Left cardiac atrium (tissue), 4 donors: ENCODE results near the gene SLC39A11. TPM values are rescaled to one million over a fixed set of nuclear protein-coding genes. Genes with fewer than 3 reads are reported as not detected.
A peak's percentile ranks its signal among the peaks of the same experiment; 100 is the strongest.
"Not testable (repeated sequence)": the region's sequence is repeated elsewhere in the genome, so short reads cannot be mapped to it uniquely, and the experiment has no call there.

Experiments
- ATAC-seq, 2 donors: fragments of 200-7000 bp; cut with Tn5 transposase; one replicate each; pipeline ENCODE4 v1.9.1; 2020; ENCODE audit warnings: mild to moderate bottlenecking in 2 of 2, moderate library complexity in 2 of 2
- DNase-seq: peaks from one replicate; pipeline ENCODE4 v3.0.0-alpha.2; 2020
- intact Hi-C, 2 donors: fragments of 100-400 bp; cut with DNase I; formaldehyde crosslinking; loops; one replicate each; pipeline versions ENCODE4 v1.14.1 to v1.15.1; 2022 to 2023
- total RNA-seq, 2 donors: library from RNA; stranded (reverse); fragmentation: NEBNext Ultra II Directional; extraction: Animal tissue kit (Norgen Biotek cat#: 25700); gene quantifications; one replicate each; pipeline ENCODE4 v1.2.1, GENCODE V29; 2021
- donor health status: DM: no; HTN: yes; CAD: no.
- donor health status: DM: no; HTN: yes; CAD: no; lungs with severe emphysema.
- donor health status: DM: yes; HTN: yes; CAD: no.
- donor health status: Dilated cardiomyopathy.

SLC39A11 gene
- total RNA-seq, 2 donors from 2014 or later, result 11.3 to 11.7 TPM

DNA sequence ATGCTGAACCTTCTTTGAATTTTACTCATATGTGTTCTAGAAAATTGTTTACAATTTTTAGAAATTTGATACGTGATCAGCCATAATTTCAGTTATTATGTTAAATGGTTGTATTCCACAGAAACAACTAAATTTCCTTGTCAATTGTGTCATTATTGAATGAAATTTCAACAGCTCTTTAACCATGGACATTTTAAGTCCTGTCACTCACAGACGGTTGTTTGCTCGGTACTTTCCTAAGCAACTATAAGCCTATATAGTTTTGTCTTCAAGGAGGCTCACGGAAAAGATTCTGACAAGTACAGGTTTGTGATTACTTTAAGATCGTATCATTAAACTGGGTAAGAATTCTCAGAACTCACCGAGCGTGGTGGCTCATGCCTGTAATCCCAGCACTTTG, 31.8 kb downstream of the SLC39A11 start:
- no peak for DNase-seq
- intact Hi-C loops, result no loop called here
- ATAC-seq, result no peak

DNA sequence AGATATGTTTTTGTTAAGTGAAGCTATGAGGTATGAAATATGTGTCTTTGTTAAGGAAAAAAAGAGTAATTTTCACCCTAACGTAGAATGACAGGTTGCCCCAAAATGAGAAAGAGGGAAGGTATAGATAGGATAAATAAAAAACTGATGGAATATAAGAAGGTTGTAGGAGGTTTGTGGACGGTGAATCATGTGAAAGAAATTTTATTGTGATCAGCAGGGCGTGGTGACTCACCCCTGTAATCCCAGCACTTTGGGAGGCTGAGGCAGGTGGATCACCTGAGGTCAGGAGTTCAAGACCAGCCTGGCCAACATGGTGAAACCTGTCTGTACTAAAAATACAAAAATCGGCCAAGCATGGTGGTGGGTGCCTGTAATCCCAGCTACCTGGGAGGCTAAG, 32.8 kb downstream of the SLC39A11 start:
- intact Hi-C loops, ATAC-seq, DNase-seq: not testable (repeated sequence)

DNA sequence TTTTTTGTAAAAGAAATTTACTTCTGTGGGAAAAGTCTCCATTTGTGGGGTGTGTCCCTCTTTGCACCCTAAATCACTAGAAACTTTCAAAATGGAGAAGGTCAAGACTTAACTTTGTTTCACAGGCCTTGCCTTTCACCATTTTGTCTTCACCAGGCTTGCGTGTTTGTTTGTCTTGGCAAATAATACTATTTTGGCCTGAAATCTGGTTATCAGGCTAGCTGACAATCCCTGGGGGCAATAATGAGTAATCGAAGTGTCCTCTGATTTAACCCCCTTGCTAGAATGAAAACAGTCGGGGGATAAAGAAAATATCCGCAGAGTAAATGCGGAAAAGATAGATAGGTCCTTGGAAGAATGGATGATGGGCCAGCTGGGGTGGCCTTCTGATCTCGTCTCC, 34.5 kb downstream of the SLC39A11 start:
- intact Hi-C loops, result no loop called here
- ATAC-seq (peak; percentile 53 to 61), DNase-seq (no peak)

DNA sequence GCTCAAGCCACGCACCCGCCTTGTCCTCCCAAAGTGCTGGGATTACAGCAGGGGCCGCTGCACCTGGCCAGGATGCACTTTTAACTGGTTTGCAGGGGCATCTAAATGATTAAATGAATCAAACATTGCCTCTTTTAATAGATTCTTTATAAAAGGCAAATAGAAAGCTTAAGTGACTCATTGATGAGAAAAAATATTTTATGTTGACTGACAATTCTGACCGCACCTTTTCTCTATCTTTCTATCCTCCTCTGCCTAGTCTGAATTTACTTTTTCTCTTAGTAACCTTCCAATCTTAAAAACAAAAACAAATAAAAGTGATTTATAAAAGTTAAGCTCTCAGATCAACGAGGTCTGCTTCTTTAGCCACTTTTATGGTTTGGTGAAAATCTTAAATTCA, 35.3 kb downstream of the SLC39A11 start:
- intact Hi-C loops, result no loop called here
- DNase-seq, result no peak
- ATAC-seq, result no peak

DNA sequence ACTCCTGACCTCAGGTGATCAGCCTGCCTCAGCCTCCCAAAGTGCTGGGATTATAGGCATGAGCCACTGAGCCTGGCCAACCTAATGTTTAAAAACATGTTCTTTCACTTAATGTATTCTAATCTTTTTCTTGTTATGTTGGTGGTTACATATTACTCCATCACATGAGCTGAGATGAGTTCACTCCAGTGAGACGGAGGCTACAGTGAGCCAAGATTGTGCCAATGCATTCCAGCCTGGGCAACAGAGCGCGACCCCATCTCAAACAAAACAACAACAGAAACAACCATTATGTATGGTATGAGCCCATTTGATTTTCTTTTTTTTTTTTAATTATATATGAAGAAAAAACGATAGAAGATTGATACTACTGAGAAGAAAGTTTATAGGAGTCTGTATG, 39.6 kb downstream of the SLC39A11 start:
- ATAC-seq, result no peak
- intact Hi-C loops, result no loop called here

DNA sequence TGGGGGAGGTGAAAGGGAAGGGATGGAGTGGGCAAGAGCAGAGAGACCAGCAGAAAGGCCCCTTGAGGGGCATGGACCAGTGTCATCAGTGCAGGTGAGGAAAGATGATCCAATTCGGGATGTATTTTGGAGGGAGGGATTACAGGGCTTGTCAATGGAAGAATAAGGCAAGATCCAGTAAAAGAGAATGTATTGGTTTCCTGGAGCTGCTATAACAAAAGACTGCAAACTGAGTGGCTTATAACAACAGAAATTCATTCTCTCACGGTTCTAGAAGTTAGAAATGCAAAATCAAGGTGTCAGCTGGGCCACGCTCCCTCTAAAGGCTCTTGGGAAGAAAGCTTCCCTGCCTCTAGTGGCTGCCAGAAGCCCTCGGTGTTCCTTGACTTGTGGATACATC, 41.7 kb downstream of the SLC39A11 start:
- no peak for ATAC-seq
- intact Hi-C loops, result no loop called here
- no peak for DNase-seq

More for the DNA sequence above, 39.6 kb downstream of the SLC39A11 start:
- no peak for DNase-seq

DNA sequence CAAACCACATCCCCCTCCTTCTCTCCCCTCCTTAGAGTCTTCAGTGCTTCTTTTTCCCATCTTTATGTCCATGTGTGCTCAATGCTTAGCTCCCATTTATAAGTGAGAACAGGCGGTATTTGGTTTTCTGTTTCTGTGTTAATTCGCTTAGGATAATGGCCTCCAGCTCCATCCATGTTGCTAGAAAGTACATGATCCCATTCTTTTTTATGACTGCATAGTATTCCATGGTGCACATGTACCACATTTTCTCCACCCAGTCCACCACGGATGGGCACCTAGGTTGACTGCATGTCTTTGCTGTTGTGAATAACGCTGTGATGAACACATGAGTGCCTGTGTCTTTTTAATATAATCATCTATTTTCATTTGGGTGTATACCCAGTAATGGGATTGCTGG, 44.3 kb downstream of the SLC39A11 start:
- no peak for DNase-seq
- ATAC-seq, result no peak
- intact Hi-C loops, result no loop called here

DNA sequence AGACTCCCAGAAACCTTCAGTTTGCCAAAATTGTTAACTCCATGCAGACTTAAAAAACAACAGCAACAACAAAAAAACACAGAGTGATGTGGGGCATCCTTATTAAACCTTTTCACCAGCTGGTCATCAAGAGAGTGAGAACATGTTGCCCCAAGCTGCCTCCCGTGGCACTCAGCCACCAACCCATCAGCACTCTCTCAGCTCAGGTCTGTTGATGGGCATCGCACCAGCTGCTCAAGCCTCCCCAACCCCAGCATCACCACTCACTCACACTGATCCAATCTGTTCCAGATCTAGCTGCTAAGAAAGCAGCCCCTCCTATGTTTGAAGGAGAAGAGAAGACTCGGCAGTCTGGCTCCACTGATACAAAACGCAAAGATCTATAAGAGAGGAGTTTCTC, 46.8 kb downstream of the SLC39A11 start:
- intact Hi-C loops, result no loop called here
- DNase-seq, result no peak

DNA sequence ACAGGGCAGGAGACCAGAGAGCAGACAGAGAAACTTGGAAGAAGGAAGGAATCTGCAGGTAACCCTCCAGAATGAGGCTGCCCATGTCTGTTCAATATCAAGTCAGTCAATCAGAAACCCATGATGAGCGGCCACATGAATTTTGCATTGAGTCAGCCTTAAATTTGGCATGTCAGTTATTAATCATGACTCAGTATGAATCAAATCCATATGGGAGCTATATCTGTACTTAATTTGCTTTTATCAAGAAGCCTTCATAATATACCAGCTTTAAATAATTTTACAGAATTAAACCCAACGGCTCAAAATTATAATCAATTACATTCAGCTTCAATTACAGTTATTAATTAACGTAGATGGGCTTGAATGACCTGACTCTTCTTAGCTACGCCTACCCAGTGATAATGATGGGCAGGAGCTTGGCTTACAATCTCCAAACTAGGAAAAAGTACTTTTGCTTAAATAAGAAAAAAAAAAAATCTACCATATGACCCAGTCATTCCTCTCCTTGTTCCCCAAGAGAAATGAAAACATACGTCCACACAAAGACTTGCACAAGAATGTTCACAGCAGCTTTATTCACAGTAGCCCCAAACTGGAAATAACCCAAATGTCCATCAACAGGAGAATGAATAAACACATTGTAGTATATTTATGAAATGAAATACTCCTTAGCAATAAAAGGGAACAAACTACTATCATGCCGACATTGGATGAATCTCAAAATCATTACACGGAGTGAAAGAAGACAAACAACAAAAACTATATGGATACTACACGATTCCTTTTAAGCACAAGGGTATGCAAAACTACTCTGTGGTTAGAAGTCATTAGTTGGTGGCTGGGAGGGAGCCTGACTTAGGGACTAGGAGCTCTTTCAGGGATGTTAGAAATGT, 48.6 kb downstream of the SLC39A11 start:
- ATAC-seq (peak in 1 of 2 donors; percentile 46), DNase-seq (no peak)
- intact Hi-C loops, result no loop called here

More for the DNA sequence above, 46.8 kb downstream of the SLC39A11 start:
- no peak for ATAC-seq

DNA sequence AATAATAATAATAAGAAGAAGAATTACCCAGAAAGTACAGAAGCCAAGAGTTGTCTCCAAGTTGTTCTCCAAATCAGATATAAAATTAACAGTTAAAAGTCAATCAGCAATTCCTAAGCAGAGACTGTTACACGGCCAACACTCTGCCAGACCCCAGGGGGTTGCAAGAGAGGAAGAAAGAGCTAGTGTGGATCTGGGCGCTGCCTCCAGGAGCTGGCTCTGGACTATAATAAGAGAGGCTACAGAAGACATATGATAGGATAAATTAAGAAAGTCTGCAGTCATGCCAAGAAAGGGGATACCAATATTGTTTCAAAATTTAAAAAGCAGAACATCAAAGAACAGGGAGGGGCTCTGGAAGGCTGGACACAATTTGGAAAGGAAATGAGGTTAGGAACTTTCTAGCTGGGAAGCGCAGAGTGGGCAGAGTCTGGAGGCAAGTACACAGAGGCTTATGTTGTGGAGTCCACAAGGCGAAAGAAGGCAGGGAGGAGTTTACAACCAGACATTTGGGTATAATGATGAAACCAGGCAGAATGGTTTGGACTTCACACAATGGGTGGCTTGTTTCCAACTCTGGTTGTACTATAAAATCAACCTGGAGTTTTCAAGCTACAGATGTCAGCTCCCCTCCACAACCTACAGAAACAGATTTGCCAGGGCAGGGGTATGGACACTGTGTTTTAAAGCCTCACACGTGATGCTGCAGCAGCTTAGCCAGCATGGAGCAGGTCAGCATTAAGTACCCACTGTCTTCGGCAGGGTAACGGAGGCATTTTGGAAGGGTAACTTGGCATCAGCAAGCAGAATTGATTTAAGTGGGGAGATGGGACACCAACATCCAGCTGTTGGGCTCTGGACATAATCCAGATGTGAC, 49.4 kb downstream of the SLC39A11 start:
- intact Hi-C loops, result no loop called here

DNA sequence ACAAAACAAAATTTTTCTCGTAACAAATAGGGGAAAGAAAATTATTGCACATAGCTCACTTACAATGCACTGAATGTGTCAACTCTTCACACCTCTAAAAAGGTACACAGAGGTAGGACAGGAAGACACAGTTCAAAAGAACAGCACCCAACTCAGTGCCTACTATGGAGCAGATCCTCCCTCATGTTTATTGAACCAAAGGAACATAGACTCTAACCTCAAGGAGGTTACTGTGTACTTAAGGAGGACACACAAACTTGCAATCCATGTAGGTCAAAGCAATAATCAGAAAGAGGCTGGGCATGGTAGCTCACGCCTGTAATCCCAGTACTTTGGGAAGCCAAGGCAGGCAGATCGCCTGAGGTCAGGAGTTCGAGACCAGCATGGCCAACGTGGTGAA, 50.3 kb downstream of the SLC39A11 start:
- ATAC-seq (no peak), DNase-seq (no peak)
- intact Hi-C loops, result no loop called here

More for the DNA sequence above, 49.4 kb downstream of the SLC39A11 start:
- peak; percentile 27 to 92 for ATAC-seq
- DNase-seq, result peak; percentile 36

DNA sequence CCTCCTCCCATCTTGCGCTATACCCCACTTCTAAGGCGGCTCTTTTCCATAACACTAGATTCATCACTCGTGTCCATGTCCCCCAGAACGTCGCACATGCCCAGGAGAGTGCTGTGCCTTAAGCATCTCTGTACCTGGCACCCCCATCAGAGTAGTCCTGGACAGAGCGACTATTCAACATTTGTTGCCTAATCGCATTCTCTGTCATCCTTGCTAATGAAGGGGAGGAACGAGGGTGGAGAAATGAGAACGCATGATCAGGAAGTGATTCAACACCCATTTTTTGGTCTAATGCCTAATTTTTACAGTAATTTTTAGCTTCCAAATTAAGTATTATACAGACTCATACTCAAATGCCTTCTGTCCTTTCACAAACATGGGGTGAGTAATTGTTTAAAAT, 53.2 kb downstream of the SLC39A11 start:
- intact Hi-C loops, result no loop called here
- ATAC-seq, result no peak
- no peak for DNase-seq

DNA sequence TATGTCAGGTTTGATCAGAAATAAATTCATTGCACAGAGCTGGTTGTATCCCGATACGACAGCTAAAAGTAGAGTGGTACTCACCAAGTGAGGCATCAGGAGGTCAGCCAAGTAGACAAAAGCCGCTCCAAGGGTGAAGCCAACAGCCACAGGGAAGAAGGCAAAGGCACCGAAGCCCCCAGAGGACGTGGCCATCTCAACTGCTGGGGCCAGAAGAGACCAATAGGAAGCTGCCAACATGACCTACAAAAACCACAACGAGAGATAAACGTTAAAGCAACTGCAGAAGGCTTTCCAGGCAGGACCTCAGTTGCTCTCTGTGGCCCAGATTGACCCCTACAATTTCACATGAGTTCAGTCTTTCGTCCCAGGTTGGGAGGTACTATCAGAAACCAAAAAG, 61.0 kb downstream of the SLC39A11 start:
- intact Hi-C loops, result no loop called here
- DNase-seq (no peak), ATAC-seq (no peak)

DNA sequence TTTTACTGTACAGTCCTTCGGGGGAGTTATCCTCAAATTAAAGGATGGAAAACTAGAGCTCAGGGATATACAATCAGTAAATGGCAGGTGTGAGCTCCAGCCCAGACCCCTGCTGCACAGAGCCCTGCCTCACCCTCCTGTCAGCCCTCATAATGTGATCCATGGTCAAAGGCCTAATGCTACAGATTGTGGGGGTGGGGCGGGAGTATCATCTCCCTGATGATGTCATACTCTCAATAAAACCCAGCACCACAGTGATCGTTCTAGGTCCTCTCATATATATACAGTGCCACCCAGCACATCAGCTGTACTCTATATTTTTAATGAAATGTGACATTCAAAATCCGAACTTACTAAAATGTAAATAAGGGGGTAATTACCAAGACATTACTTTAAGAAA, 61.5 kb downstream of the SLC39A11 start:
- intact Hi-C loops, result no loop called here
- ATAC-seq (no peak), DNase-seq (no peak)

DNA sequence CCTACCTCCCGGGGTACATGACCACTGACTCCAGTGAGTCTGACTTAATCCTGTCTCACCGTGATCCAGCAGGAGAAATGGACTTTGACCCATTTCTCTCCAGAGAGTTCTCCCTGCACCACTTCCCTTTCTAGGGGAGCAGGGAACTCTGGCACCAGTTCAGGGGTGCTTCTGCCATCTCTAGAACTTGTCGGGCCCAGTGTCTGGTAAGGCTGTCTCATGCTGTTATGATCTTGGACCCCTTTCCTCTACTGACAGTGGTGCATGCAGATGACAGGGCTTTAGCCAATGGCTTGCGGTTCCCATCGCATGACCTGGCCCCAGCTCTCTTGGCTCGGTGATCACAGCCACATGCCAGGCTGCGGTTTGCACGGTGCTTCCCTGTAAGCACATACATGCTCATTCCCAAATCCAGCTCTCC, 62.0 kb downstream of the SLC39A11 start:
- DNase-seq, result no peak
- ATAC-seq, result peak; percentile 31 to 53
- intact Hi-C loops, result no loop called here

DNA sequence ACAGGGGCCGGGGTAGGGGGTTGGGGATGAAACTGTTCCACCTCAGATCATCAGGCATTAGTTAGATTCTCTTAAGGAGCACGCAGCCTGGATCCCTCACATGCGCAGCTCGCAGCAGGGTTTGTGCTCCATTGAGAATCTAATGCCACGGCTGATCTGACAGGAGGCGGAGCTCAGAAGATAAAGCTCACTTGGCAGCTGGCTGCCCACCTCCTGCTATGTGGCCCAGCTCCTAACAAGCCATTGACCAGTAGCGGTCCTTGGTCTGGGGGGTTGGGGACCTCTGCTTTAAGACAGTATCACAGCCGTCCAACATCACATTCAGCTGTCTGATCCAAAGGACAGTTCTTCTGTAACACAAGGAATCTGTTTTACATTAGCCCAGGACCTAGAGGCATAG, 62.5 kb downstream of the SLC39A11 start:
- intact Hi-C loops, result no loop called here
- ATAC-seq (no peak), DNase-seq (no peak)

DNA sequence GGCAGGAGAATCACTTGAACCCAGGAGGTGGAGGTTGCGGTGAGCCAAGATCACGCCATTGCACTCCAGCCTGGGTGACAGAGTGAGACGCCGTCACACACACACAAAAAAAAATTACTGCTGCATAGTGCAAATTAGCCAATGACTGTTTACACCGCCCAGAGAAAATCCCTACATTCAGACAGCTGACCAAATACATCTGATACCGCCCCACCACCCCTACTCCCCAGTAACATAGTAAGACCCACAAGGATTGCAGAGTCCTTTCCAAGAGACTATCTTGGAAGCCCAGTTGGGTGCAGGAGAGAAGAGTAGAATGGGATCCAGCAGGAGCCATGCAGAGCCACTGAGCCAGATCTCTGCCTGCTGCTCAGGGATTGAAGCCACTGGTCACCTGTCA, 63.5 kb downstream of the SLC39A11 start:
- intact Hi-C loops, result no loop called here
- DNase-seq (no peak), ATAC-seq (no peak)

DNA sequence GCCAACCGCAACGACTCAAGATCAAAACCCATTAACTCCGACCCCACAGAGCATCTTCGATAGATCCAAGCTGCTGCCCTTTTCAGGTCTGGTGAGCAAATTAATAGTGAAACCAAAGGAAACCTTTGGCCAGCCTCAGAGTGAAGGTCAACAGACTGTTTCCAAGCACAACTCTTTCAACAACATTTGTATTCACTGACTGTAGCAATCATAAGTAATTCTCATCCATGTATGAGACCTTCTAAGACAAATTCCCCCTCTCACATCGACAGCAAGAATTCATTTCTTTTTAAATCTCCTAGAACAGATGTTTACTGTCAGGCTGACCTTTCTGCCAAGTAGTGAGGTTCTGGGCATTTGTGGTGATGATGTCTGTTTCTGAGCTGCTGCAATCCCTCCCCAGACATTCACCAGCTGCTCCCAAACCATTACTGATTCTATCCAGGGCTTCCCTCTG, 64.2 kb downstream of the SLC39A11 start:
- peak; percentile 54 to 71 for ATAC-seq
- DNase-seq, result no peak
- intact Hi-C loops, result no loop called here

DNA sequence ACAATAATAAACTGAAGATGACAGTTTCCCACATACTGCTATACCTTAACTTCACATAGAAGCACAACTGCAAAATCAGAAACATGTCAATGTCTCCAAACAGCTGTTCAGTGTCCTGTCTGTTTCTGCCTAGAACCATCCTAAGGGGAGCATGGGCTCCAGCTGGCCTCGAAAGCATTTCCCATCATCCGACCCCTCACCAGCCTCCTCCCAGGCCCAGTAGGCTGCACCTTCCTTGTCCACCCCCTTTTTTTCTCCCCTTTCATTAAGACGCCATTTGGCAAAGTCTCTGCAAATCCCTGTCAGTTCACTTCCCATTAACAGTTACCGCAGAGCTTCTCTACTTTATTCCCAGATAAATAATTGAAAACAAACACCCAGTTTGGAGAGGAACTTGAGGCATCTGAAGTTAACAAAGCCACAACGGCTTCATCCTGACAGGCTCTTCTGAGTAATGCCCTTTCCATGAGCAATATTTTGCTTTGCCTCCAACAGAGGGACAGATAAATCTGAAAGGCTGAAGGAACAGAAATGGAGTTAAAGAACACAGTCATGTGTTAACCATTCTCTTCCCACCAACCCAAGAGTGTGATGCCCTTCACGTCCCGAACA, 65.3 kb downstream of the SLC39A11 start:
- intact Hi-C loops, result no loop called here
- no peak for DNase-seq
- peak in 1 of 2 donors; percentile 22 for ATAC-seq
